ENCODE results near the gene TOR3A. TPM values are rescaled to one million over a fixed set of nuclear protein-coding genes. Genes with fewer than 3 reads are reported as not detected.

The TOR3A gene
- total RNA-seq, 1 experiment from 2014 or later, result 25.2 TPM

DNA sequence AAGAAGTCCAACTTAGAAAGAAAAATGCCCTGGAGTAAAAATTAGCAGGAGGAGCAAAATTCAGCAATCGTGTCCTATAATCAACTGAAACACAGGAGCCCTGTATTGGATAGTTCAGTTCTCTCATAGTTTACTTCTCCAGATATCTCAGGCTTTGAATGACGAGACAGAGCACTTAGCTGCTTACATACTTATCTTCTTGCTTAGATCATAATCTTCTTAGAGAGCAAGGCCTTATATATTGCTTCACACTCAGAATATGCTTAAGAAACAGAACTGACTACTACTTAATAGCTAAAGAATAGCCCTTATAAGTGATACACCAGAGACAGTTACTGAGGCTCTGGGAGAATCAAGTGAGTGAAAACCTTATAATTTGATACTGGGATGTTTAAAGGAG is 38.9 kb downstream of the TOR3A start:
- Histone ChIP-seq H3K36me3 (ENCODE audit: control insufficient read depth, insufficient read depth, low read length) (peaks cover 5% of the 10 kb centered on the region), H3K27me3 (replicated peaks; ENCODE audit: control insufficient read depth, insufficient read depth, low read length) (no peaks in the 10 kb centered on the region), H3K9me3 (no peaks in the 10 kb centered on the region), H3K4me1 (no peaks in the 10 kb centered on the region), H3K4me3 (ENCODE audit: low read depth, low read length) (no peak overlapping the region)
- H3K4me1 Mint-ChIP-seq (ENCODE audit: low read depth, unreplicated experiment), result no peaks in the 10 kb centered on the region
- ChIA-PET CTCF (interaction anchor here (0.6 to 1.3 kb wide), 4 partner anchors 31 to 274 kb away, joined by 3 to 4 read pairs (median 4); partner anchors contain the start of gene SOAT1), POLR2A (no interaction called here)
- TF ChIP-seq CTCF (IDR thresholded peaks at IDR 0.05; ENCODE audit: insufficient read depth in 1 of 2, low read depth in 1 of 2, low read length in 1 of 2, severe bottlenecking in 1 of 2, unreplicated experiment in 1 of 2), result no peak
- H3K4me3 Mint-ChIP-seq (ENCODE audit: unreplicated experiment), result no peak overlapping the region
- no peak for DNase-seq
- no peak overlapping the region for H3K27ac Mint-ChIP-seq (ENCODE audit: unreplicated experiment)
- intact Hi-C loops (cut with micrococcal nuclease; ENCODE audit: unreplicated experiment), result loop anchor here (1.0 to 5.0 kb wide), 4 partner anchors 74 to 249 kb away; no protein-coding TSS in a partner anchor
- no TSS peak for BruUV-seq (replicated peaks)
- no peaks in the 10 kb centered on the region for H3K27me3 Mint-ChIP-seq (ENCODE audit: insufficient read depth, unreplicated experiment)
- no peaks in the 10 kb centered on the region for H3K9me3 Mint-ChIP-seq (ENCODE audit: unreplicated experiment)
- peaks cover 48% of the 10 kb centered on the region for H3K36me3 Mint-ChIP-seq (ENCODE audit: insufficient read depth, unreplicated experiment)

DNA sequence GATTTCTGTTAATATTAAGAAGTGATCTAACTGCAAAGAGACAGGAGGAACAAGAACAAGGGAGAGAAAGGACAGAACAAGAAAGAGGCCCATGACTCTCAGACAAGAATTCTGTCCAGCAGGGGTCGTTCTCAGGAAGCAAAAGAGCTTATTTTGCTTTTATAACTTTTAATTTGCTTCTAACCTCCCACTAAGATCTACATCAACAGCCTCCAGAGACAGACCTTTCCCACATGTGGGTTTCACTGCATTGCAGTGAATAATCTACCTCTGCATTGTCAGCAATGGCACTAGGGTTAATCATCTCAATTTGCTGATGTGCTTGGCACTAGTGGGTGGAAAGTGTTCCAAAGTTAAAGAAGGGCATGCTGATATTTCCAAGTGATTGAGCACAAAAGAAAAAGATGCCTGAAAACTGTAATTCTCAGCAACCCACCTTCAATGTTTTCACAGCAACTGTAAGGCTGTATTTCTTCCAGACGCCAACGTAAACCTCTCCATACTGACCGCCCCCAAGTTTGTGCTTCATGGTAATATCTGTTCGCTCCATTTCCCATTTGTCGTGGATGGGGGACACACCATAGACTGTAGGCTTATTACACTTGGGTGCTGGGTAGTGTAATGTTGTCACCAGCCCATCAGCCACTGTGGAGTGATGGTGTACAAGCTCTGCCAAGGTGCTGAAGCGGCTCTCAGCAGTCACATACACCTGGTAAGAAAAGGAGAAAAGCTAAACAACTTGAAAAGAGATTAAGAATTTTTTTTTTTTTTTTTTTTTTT is 39.5 kb downstream of the TOR3A start:
- ChIA-PET CTCF (interaction anchor here (0.6 to 1.3 kb wide), 7 partner anchors 16 to 274 kb away, joined by 3 to 4 read pairs (median 3); partner anchors contain the start of gene SOAT1), POLR2A (interaction anchor here (0.6 kb wide), 1 partner anchor 395 kb away, joined by 3 read pairs; no protein-coding TSS in a partner anchor)
- Histone ChIP-seq H3K27me3 (replicated peaks; ENCODE audit: control insufficient read depth, insufficient read depth, low read length) (no peaks in the 10 kb centered on the region), H3K4me3 (ENCODE audit: low read depth, low read length) (no peak overlapping the region), H3K4me1 (no peaks in the 10 kb centered on the region), H3K9me3 (no peaks in the 10 kb centered on the region), H3K36me3 (ENCODE audit: control insufficient read depth, insufficient read depth, low read length) (peaks cover 5% of the 10 kb centered on the region)
- H3K4me3 Mint-ChIP-seq (ENCODE audit: unreplicated experiment), result no peak overlapping the region
- DNase-seq, result peak in 1 of 2 experiments; percentile 53
- peaks cover 45% of the 10 kb centered on the region for H3K36me3 Mint-ChIP-seq (ENCODE audit: insufficient read depth, unreplicated experiment)
- no peak overlapping the region for H3K27ac Mint-ChIP-seq (ENCODE audit: unreplicated experiment)
- intact Hi-C loops (cut with micrococcal nuclease; ENCODE audit: unreplicated experiment), result loop anchor here (1.0 to 5.0 kb wide), 4 partner anchors 73 to 248 kb away; no protein-coding TSS in a partner anchor
- no peaks in the 10 kb centered on the region for H3K9me3 Mint-ChIP-seq (ENCODE audit: unreplicated experiment)
- no TSS peak for BruUV-seq (replicated peaks)
- no peaks in the 10 kb centered on the region for H3K4me1 Mint-ChIP-seq (ENCODE audit: low read depth, unreplicated experiment)
- H3K27me3 Mint-ChIP-seq (ENCODE audit: insufficient read depth, unreplicated experiment), result no peaks in the 10 kb centered on the region
- TF ChIP-seq CTCF (IDR thresholded peaks at IDR 0.05; ENCODE audit: insufficient read depth in 1 of 2, low read depth in 1 of 2, low read length in 1 of 2, severe bottlenecking in 1 of 2, unreplicated experiment in 1 of 2), result peak; percentile 66 to 77

DNA sequence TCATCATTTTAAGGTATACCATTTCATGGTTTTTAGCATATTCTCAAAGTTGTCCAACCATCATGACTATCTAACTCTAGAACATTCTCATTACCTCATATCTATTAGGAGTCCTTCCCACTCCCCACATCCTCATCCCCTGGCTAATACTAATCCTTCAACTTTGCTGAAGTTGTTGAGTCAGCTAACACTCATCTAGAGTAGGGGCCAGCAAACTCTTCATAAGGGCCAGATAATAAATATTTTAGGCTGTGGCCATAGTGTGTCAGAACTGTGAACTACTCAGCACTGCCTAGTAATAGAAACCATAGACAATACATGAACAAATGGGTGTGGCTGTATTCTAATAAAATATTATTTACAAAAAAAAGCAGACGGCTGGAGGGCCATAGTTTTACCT is 43.0 kb downstream of the TOR3A start:
- H3K4me3 Mint-ChIP-seq (ENCODE audit: unreplicated experiment), result no peak overlapping the region
- peaks cover 6% of the 10 kb centered on the region for H3K4me1 Mint-ChIP-seq (ENCODE audit: low read depth, unreplicated experiment)
- no peak overlapping the region for H3K27ac Mint-ChIP-seq (ENCODE audit: unreplicated experiment)
- H3K27me3 ChIP-seq (replicated peaks; ENCODE audit: control insufficient read depth, insufficient read depth, low read length), result no peaks in the 10 kb centered on the region
- intact Hi-C loops (cut with micrococcal nuclease; ENCODE audit: unreplicated experiment), result loop anchor here (5.0 kb wide), 1 partner anchor 82 kb away; no protein-coding TSS in a partner anchor
- no peak overlapping the region for H3K4me3 ChIP-seq (ENCODE audit: low read depth, low read length)
- H3K36me3 ChIP-seq (ENCODE audit: control insufficient read depth, insufficient read depth, low read length), result no peaks in the 10 kb centered on the region; the same call in 1 of the 2 replicates
- H3K4me1 ChIP-seq, result peaks cover 9% of the 10 kb centered on the region; the same call in 1 of the 2 replicates
- no peaks in the 10 kb centered on the region for H3K9me3 Mint-ChIP-seq (ENCODE audit: unreplicated experiment)
- no TSS peak for BruUV-seq (replicated peaks)
- H3K36me3 Mint-ChIP-seq (ENCODE audit: insufficient read depth, unreplicated experiment), result peaks cover 34% of the 10 kb centered on the region
- no peaks in the 10 kb centered on the region for H3K27me3 Mint-ChIP-seq (ENCODE audit: insufficient read depth, unreplicated experiment)
- no peak for DNase-seq
- POLR2A ChIA-PET, result no interaction called here
- H3K9me3 ChIP-seq, result no peaks in the 10 kb centered on the region
- CTCF ChIA-PET, result no interaction called here
- TF ChIP-seq CTCF (IDR thresholded peaks at IDR 0.05; ENCODE audit: insufficient read depth in 1 of 2, low read depth in 1 of 2, low read length in 1 of 2, severe bottlenecking in 1 of 2, unreplicated experiment in 1 of 2), result no peak
